ENCODE data around the gene COL21A1. TPM values are rescaled to one million over a fixed set of nuclear protein-coding genes. Genes with fewer than 3 reads are reported as not detected.

COL21A1 gene
- total RNA-seq (2021; ENCODE audit: unreplicated experiment) (3.3 TPM), Bru-seq, nascent RNA (percentile 36 among the genes with signal in this experiment), BruChase-seq, experiment 1, labeled RNA remaining after a 2-hour chase (percentile 31 among the genes with signal in this experiment), BruChase-seq, experiment 2, labeled RNA remaining after a 6-hour chase (percentile 30 among the genes with signal in this experiment)
- 8.7 TPM for polyA plus RNA-seq (2012; ENCODE audit: insufficient read length)
- long read RNA-seq, partial matches to known transcripts = 1 of 2 reads
- long read RNA-seq, other reads (novel, unspliced or antisense) = 1 of 2 reads

DNA sequence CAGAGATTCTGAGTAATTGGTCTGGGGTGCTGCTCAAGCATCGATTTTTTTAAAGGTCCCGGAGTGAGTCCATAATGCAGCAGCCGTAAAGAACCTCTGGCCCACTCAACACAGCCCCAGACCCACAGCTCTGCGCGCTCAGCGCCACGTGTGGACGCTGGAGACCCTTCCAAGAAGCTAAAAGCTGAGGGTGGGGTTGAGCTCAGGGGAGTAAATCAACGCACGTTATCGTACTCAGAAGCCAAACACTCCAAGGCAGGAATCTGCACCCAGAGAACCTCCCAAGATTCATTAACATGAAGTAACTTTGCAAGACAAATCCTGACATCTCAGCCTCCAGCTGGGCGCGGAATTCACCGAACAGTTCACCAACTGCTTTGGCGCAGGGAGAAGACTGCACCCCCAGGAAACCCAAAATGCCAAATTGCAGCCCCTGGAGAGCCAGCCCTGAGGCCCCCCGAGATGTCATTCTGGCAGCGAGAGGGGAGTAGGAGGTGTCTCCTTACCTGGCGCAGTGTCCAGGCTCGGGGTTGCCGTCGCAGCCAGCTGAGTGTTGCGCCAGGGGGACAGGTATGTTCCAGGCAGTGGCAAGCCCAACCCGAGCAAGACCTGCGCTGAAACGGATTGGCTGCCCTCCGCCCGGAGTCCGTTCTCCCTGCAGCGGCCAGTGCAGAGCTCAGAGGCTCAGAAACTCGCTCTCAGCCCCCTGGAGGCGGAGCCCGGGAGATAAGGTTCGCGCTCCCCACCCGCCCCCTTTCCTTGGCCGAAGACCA lies at the start of gene COL21A1:
TSS of gene COL21A1 (minus strand) at position 700 of the 773 bp plus-strand sequence. CDS start 64,962 bp downstream, outside the sequence.
- ATAC-seq (peak; percentile 90), DNase-seq (ENCODE audit: low read depth, low spot score) (no peak)
- H3K9me3 ChIP-seq (ENCODE audit: control insufficient read depth, insufficient read depth, low read depth, low read length) = no peaks in the 10 kb centered on the region
- in situ Hi-C loops (cut with HindIII; ENCODE audit: low pct_unique_long_range_greater_than_20kb, low sequenced_read_pairs) = no loop called here
- H3K36me3 ChIP-seq (ENCODE audit: control insufficient read depth, insufficient read depth, low read length) = no peaks in the 10 kb centered on the region
- H3K27ac ChIP-seq (ENCODE audit: low read length) = no peak within 1 kb of the TSS
- TF ChIP-seq, protein P1, sequence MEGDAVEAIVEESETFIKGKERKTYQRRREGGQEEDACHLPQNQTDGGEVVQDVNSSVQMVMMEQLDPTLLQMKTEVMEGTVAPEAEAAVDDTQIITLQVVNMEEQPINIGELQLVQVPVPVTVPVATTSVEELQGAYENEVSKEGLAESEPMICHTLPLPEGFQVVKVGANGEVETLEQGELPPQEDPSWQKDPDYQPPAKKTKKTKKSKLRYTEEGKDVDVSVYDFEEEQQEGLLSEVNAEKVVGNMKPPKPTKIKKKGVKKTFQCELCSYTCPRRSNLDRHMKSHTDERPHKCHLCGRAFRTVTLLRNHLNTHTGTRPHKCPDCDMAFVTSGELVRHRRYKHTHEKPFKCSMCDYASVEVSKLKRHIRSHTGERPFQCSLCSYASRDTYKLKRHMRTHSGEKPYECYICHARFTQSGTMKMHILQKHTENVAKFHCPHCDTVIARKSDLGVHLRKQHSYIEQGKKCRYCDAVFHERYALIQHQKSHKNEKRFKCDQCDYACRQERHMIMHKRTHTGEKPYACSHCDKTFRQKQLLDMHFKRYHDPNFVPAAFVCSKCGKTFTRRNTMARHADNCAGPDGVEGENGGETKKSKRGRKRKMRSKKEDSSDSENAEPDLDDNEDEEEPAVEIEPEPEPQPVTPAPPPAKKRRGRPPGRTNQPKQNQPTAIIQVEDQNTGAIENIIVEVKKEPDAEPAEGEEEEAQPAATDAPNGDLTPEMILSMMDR (IDR thresholded peaks at IDR 0.05) = peak; percentile 39; the same call in 1 of the 2 replicates
- TF ChIP-seq TCF7L2 (IDR thresholded peaks at IDR 0.05; ENCODE audit: low read depth, low read length) = no peak
- intact Hi-C loops (cut with micrococcal nuclease; ENCODE audit: unreplicated experiment) = no loop called here
- POLR2A ChIA-PET = no interaction called here
- peaks cover 7% of the 10 kb centered on the region for H3K27me3 ChIP-seq (ENCODE audit: control insufficient read depth, insufficient read depth, low read length)
- no TSS peak for BruUV-seq (replicated peaks)
- H3K4me3 ChIP-seq (ENCODE audit: low read depth in 2 of 2, low read length in 2 of 2) = peak within 1 kb of the TSS; percentile 43 to 65
- CTCF ChIA-PET = no interaction called here
- H3K4me1 ChIP-seq (ENCODE audit: control insufficient read depth, insufficient read depth, low read length) = peaks cover 7% of the 10 kb centered on the region; the same call in 1 of the 2 replicates

DNA sequence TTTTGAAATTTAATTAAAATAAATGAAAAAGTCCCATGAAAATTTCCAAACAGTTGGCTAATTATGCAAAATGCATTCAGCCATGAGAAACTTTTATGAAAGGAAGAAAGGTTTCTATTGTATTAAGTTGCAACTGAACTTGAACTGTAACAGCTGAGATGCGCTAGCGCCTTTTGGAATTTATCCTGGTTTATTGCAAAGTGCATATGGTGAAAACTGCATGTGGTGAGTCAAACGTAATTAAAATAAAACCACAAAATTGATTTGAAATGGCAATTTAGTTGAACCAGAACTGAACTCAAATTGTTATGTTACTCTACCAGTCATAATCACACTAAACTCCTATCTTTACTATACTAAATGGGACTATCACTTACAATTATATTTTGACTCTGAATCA lies 46.4 kb upstream of the COL21A1 start:
- POLR2A ChIA-PET = no interaction called here
- CTCF ChIA-PET = no interaction called here
- in situ Hi-C loops (cut with HindIII; ENCODE audit: low pct_unique_long_range_greater_than_20kb, low sequenced_read_pairs) = no loop called here
- BruUV-seq (replicated peaks) = no TSS peak
- Histone ChIP-seq H3K36me3 (ENCODE audit: control insufficient read depth, insufficient read depth, low read length) (no peaks in the 10 kb centered on the region), H3K9me3 (ENCODE audit: control insufficient read depth, insufficient read depth, low read depth, low read length) (no peaks in the 10 kb centered on the region), H3K27me3 (ENCODE audit: control insufficient read depth, insufficient read depth, low read length) (no peaks in the 10 kb centered on the region), H3K27ac (ENCODE audit: low read length) (no peak overlapping the region), H3K4me3 (ENCODE audit: low read depth in 2 of 2, low read length in 2 of 2) (no peak overlapping the region), H3K4me1 (ENCODE audit: control insufficient read depth, insufficient read depth, low read length) (peaks cover 8% of the 10 kb centered on the region; the same call in 1 of the 2 replicates)
- no peak for ATAC-seq
- TF ChIP-seq POLR2AphosphoS5 (IDR thresholded peaks at IDR 0.05; ENCODE audit: low read depth, low read length) (no peak), TCF7L2 (IDR thresholded peaks at IDR 0.05; ENCODE audit: low read depth, low read length) (no peak), SIN3A (IDR thresholded peaks at IDR 0.05; ENCODE audit: borderline replicate concordance, insufficient read depth, low read depth, low read length) (no peak)
- TF ChIP-seq, protein P1 (IDR thresholded peaks at IDR 0.05) = no peak
- TF ChIP-seq, protein P2, sequence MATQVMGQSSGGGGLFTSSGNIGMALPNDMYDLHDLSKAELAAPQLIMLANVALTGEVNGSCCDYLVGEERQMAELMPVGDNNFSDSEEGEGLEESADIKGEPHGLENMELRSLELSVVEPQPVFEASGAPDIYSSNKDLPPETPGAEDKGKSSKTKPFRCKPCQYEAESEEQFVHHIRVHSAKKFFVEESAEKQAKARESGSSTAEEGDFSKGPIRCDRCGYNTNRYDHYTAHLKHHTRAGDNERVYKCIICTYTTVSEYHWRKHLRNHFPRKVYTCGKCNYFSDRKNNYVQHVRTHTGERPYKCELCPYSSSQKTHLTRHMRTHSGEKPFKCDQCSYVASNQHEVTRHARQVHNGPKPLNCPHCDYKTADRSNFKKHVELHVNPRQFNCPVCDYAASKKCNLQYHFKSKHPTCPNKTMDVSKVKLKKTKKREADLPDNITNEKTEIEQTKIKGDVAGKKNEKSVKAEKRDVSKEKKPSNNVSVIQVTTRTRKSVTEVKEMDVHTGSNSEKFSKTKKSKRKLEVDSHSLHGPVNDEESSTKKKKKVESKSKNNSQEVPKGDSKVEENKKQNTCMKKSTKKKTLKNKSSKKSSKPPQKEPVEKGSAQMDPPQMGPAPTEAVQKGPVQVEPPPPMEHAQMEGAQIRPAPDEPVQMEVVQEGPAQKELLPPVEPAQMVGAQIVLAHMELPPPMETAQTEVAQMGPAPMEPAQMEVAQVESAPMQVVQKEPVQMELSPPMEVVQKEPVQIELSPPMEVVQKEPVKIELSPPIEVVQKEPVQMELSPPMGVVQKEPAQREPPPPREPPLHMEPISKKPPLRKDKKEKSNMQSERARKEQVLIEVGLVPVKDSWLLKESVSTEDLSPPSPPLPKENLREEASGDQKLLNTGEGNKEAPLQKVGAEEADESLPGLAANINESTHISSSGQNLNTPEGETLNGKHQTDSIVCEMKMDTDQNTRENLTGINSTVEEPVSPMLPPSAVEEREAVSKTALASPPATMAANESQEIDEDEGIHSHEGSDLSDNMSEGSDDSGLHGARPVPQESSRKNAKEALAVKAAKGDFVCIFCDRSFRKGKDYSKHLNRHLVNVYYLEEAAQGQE (IDR thresholded peaks at IDR 0.05; ENCODE audit: insufficient read depth in 1 of 2, low read depth in 2 of 2, low read length in 1 of 2) = no peak
- DNase-seq (ENCODE audit: low read depth, low spot score) = no peak
- intact Hi-C loops (cut with micrococcal nuclease; ENCODE audit: unreplicated experiment) = loop anchor here (5.0 to 10.0 kb wide), 3 partner anchors 409 to 1016 kb away; no protein-coding TSS in a partner anchor

Measured in Panc1 (cell line).